CD4-positive, alpha-beta T cell treated with Interleukin-17A for 1 hour (primary cell): ENCODE data around the gene ERBB4.
"Not testable (repeated sequence)": the region's sequence is repeated elsewhere in the genome, so short reads cannot be mapped to it uniquely, and the experiment has no call there.

Experiments used
- DNase-seq: peaks from one replicate; pipeline ENCODE4 v3.0.0-alpha.2; 2020

Gene ERBB4

GRCh38 chr2:212284166-212284565 lies 254.4 kb downstream of the ERBB4 start:
- no peak for DNase-seq

- DNase-seq: no peak
Observed at GRCh38 chr2:212282671-212283261, 255.8 kb downstream of the ERBB4 start.

GRCh38 chr2:212276813-212277212 lies 261.8 kb downstream of the ERBB4 start:
- no peak for DNase-seq

GRCh38 chr2:212274215-212274614 lies 264.4 kb downstream of the ERBB4 start:
- DNase-seq: no peak

GRCh38 chr2:212271583-212271982 lies 267.0 kb downstream of the ERBB4 start:
- DNase-seq: no peak

- DNase-seq: no peak
Observed at GRCh38 chr2:212269005-212269404, 269.6 kb downstream of the ERBB4 start.

GRCh38 chr2:212266297-212266696 lies 272.3 kb downstream of the ERBB4 start:
- DNase-seq: no peak

- no peak for DNase-seq
Observed at GRCh38 chr2:212265777-212266176, 272.8 kb downstream of the ERBB4 start.

- DNase-seq: no peak
Observed at GRCh38 chr2:212264187-212264586, 274.4 kb downstream of the ERBB4 start.

- DNase-seq: no peak
Observed at GRCh38 chr2:212259226-212259625, 279.4 kb downstream of the ERBB4 start.

GRCh38 chr2:212254339-212254738 lies 284.3 kb downstream of the ERBB4 start:
- DNase-seq: no peak

GRCh38 chr2:212249451-212249850 lies 289.2 kb downstream of the ERBB4 start:
- no peak for DNase-seq

- DNase-seq: no peak
Observed at GRCh38 chr2:212245880-212246279, 292.7 kb downstream of the ERBB4 start.

GRCh38 chr2:212242724-212243123 lies 295.9 kb downstream of the ERBB4 start:
- no peak for DNase-seq

GRCh38 chr2:212238152-212238551 lies 300.4 kb downstream of the ERBB4 start:
- DNase-seq: not testable (repeated sequence)

GRCh38 chr2:212237350-212238095 lies 301.1 kb downstream of the ERBB4 start:
- DNase-seq: no peak

- DNase-seq: no peak
Observed at GRCh38 chr2:212228743-212229171, 309.8 kb downstream of the ERBB4 start.

GRCh38 chr2:212227755-212228154 lies 310.8 kb downstream of the ERBB4 start:
- DNase-seq: no peak

- no peak for DNase-seq
Observed at GRCh38 chr2:212226114-212226513, 312.5 kb downstream of the ERBB4 start.

GRCh38 chr2:212223696-212224095 lies 314.9 kb downstream of the ERBB4 start:
- no peak for DNase-seq

GRCh38 chr2:212213191-212213590 lies 325.4 kb downstream of the ERBB4 start:
- DNase-seq: no peak

GRCh38 chr2:212208467-212208866 lies 330.1 kb downstream of the ERBB4 start:
- no peak for DNase-seq

GRCh38 chr2:212197776-212198175 lies 340.8 kb downstream of the ERBB4 start:
- DNase-seq: no peak

GRCh38 chr2:212195626-212196025 lies 343.0 kb downstream of the ERBB4 start:
- DNase-seq: no peak

- DNase-seq: no peak
Observed at GRCh38 chr2:212194396-212194795, 344.2 kb downstream of the ERBB4 start.
